Transverse colon (tissue), 3 donors: ENCODE data around the gene SSTR4.

Source experiments
- CTCF ChIP-seq, 5 experiments: fragments of 200-600 bp in 3 of 5; fragments of 450-650 bp in 2 of 5; sonication (generic) in 3 of 5; IDR thresholded peaks; 1 replicate in 2 of 5; 2 replicates in 3 of 5; pipeline ENCODE4 v1.5.1; 2016 to 2017; ENCODE audit warnings: antibody characterized with exemption in 5 of 5, inconsistent platforms in 3 of 5, mild to moderate bottlenecking in 2 of 5, moderate library complexity in 1 of 5
- POLR2A ChIP-seq: fragments of 450-650 bp; IDR thresholded peaks from one replicate; pipeline ENCODE4 v1.6.1; 2016; ENCODE audit warnings: antibody characterized with exemption, mild to moderate bottlenecking, moderate library complexity

- TF ChIP-seq POLR2A (no peak), CTCF (IDR thresholded peaks at IDR 0.05) (no peak)
Observed at GRCh38 chr20:23013429-23013828, 21.7 kb upstream of the SSTR4 start.
